GM12878 (cell line): Measurements from ENCODE around the gene KLHL35.

Source experiments
- CREM ChIP-seq: IDR thresholded peaks from 2 replicates; pipeline ENCODE4 v1.6.1; 2014; ENCODE audit warnings: antibody characterized with exemption, low read depth
- FOXK2 ChIP-seq: fragments of 450-650 bp; IDR thresholded peaks from 2 replicates; pipeline ENCODE4 v1.6.1; 2017; ENCODE audit warnings: mild to moderate bottlenecking, moderate library complexity
- MYC ChIP-seq: IDR thresholded peaks from 2 replicates; pipeline ENCODE4 v1.6.1; 2011; ENCODE audit warnings: mild to moderate bottlenecking, low read length, moderate library complexity, inconsistent platforms; ENCODE audit not compliant: insufficient read depth, insufficient replicate concordance, insufficient read length, severe bottlenecking
- ZBTB4 ChIP-seq: fragments of 450-650 bp; formaldehyde crosslinking; IDR thresholded peaks from 2 replicates; pipeline ENCODE4 v1.4.0; 2022; ENCODE audit warnings: mild to moderate bottlenecking, moderate library complexity

- TF ChIP-seq MYC: no peak
- no peak for TF ChIP-seq ZBTB4 (CRISPR knock-in tag)
- no peak for TF ChIP-seq CREM
- no peak for TF ChIP-seq FOXK2
These were observed 38.7 kb downstream of the KLHL35 start for GRCh38 chr11:75394085-75394840.
